ENCODE measurements around the gene DCHS1.

- TF ChIP-seq CTCF (IDR thresholded peaks at IDR 0.05), result no peak
- no peak for TF ChIP-seq POLR2AphosphoS5 (IDR thresholded peaks at IDR 0.05)
- no peak for TF ChIP-seq POLR2A (IDR thresholded peaks at IDR 0.05)
These were observed 941 bp upstream of the DCHS1 start for GRCh38 chr11:6656584-6656915.
